HCT116 (cell line): ENCODE results near the gene GLT8D2. TPM values are rescaled to one million over a fixed set of nuclear protein-coding genes. Genes with fewer than 3 reads are reported as not detected.

Experiments used
- ATAC-seq: fragments of 200-7000 bp; cut with Tn5 transposase; 2 replicates; pipeline ENCODE4 v1.9.1; 2020; ENCODE audit warnings: mild to moderate bottlenecking, moderate library complexity
- BruUV-seq: library from RNA; stranded (reverse); fragments of 400-500 nt; replicated peaks from 2 replicates; lab custom pipeline; 2021; lab: Mats Ljungman, UMichigan
- CTCF ChIA-PET: fragments of 300-600 bp; sonication (Branson Sonifier 250); formaldehyde crosslinking; loops from one replicate; lab custom pipeline; 2021; ENCODE audit warnings: antibody characterized with exemption; lab: Charles Lee
- POLR2A ChIA-PET: fragments of 300-600, 350-600 bp; sonication (Branson Sonifier 250); formaldehyde crosslinking; loops from one replicate; lab custom pipeline; 2021; ENCODE audit warnings: antibody characterized with exemption; lab: Charles Lee
- RAD21 ChIA-PET, 2 experiments: fragments of 300-600 bp; sonication (Branson Sonifier 250); formaldehyde crosslinking; loops; one replicate each; lab custom pipeline; 2023; ENCODE audit warnings: low total read pairs in 2 of 2; ENCODE audit not compliant: uncharacterized antibody in 2 of 2, unreplicated experiment in 2 of 2, low non-redundant PET in 1 of 2; lab: Charles Lee
- DNase-seq: peaks from one replicate; pipeline ENCODE4 v3.0.0-alpha.2; 2010; ENCODE audit warnings: low read depth, low spot score
- H2AFZ ChIP-seq: fragments of 200-600 bp; shearing (Covaris generic), sonication (generic); 2 replicates; pipeline ENCODE4 v1.6.1; 2017; ENCODE audit warnings: low read depth, mixed run types, mixed read lengths, antibody characterized with exemption, low read length; ENCODE audit not compliant: poor library complexity, severe bottlenecking
- H3K27ac ChIP-seq: 2 replicates; pipeline ENCODE4 v1.5.1; 2012; ENCODE audit warnings: low read depth, low read length
- H3K27me3 ChIP-seq: fragments of 200-600 bp; sonication (generic); 2 replicates; pipeline ENCODE4 v1.6.1; 2016; ENCODE audit warnings: mixed run types, low read length, mixed read lengths; ENCODE audit not compliant: insufficient read depth
- H3K36me3 ChIP-seq, 2 experiments: fragments of 200-500 bp in 1 of 2; fragments of 200-600 bp in 1 of 2; sonication (Bioruptor generic) in 1 of 2; sonication (generic) in 1 of 2; 2 replicates each; pipeline versions ENCODE4 v1.5.1 to v1.6.1; 2014 to 2016; ENCODE audit warnings: low read length in 2 of 2, inconsistent platforms in 1 of 2, mixed read lengths in 1 of 2, mixed run types in 1 of 2; ENCODE audit not compliant: insufficient read depth in 2 of 2, control insufficient read depth in 1 of 2
- H3K4me1 ChIP-seq, 2 experiments: fragments of 200-600 bp in 1 of 2; sonication (generic) in 1 of 2; 2 replicates each; pipeline versions ENCODE4 v1.5.1 to v1.6.1; 2012 to 2017; ENCODE audit warnings: low read length in 2 of 2, inconsistent platforms in 1 of 2, mild to moderate bottlenecking in 1 of 2, mixed read lengths in 1 of 2, mixed run types in 1 of 2, moderate library complexity in 1 of 2; ENCODE audit not compliant: insufficient read depth in 2 of 2, control insufficient read depth in 1 of 2
- H3K4me2 ChIP-seq: fragments of 200-600 bp; sonication (generic); 2 replicates; pipeline ENCODE4 v1.6.1; 2017; ENCODE audit warnings: mixed run types, low read length, mixed read lengths
- H3K4me3 ChIP-seq, 2 experiments: fragments of 200-600 bp in 1 of 2; sonication (generic) in 1 of 2; replicated peaks in 1 of 2; 2 replicates each; pipeline ENCODE4 v1.5.1; 2011 to 2016; ENCODE audit warnings: low read length in 2 of 2, control low read depth in 1 of 2, low read depth in 1 of 2, mild to moderate bottlenecking in 1 of 2, mixed read lengths in 1 of 2, mixed run types in 1 of 2
- H3K79me2 ChIP-seq: fragments of 200-600 bp; sonication (generic); 2 replicates; pipeline ENCODE4 v1.6.1; 2017; ENCODE audit warnings: mild to moderate bottlenecking, mixed run types, low read length, moderate library complexity, mixed read lengths; ENCODE audit not compliant: insufficient read depth
- H3K9ac ChIP-seq: fragments of 200-600 bp; sonication (generic); 2 replicates; pipeline ENCODE4 v1.6.1; 2016; ENCODE audit warnings: low read length, mixed read lengths
- H3K9me2 ChIP-seq: fragments of 200-600 bp; sonication (generic), shearing (Covaris generic); 2 replicates; pipeline ENCODE4 v1.6.1; 2017; ENCODE audit warnings: mixed run types, mild to moderate bottlenecking, moderate library complexity; ENCODE audit not compliant: insufficient read depth
- H3K9me3 ChIP-seq, 2 experiments: fragments of 200-500 bp in 1 of 2; fragments of 200-600 bp in 1 of 2; sonication (Bioruptor generic) in 1 of 2; sonication (generic) in 1 of 2; 2 replicates each; pipeline ENCODE4 v1.6.1; 2014 to 2017; ENCODE audit warnings: low read length in 2 of 2, mixed read lengths in 2 of 2, inconsistent platforms in 1 of 2, low read depth in 1 of 2, mild to moderate bottlenecking in 1 of 2, mixed run types in 1 of 2, moderate library complexity in 1 of 2; ENCODE audit not compliant: control insufficient read depth in 1 of 2, insufficient read depth in 1 of 2
- H4K20me1 ChIP-seq: fragments of 200-600 bp; sonication (generic), shearing (Covaris generic); 2 replicates; pipeline ENCODE4 v1.6.1; 2017; ENCODE audit warnings: mixed run types, mild to moderate bottlenecking, moderate library complexity; ENCODE audit not compliant: insufficient read depth
- CBX3 ChIP-seq: IDR thresholded peaks from 2 replicates; pipeline ENCODE4 v1.6.1; 2012; ENCODE audit warnings: low read depth
- CEBPB ChIP-seq: IDR thresholded peaks from 2 replicates; pipeline ENCODE4 v1.6.1; 2012; ENCODE audit warnings: low read depth
- ELF1 ChIP-seq: IDR thresholded peaks from 2 replicates; pipeline ENCODE4 v1.6.1; 2012; ENCODE audit warnings: low read depth, borderline replicate concordance
- EZH2phosphoT487 ChIP-seq: fragments of 200-600 bp; IDR thresholded peaks from 2 replicates; pipeline ENCODE4 v1.6.1; 2018; ENCODE audit warnings: antibody characterized with exemption, borderline replicate concordance
- FOSL1 ChIP-seq: IDR thresholded peaks from 2 replicates; pipeline ENCODE4 v1.6.1; 2012; ENCODE audit warnings: low read depth
- POLR2A ChIP-seq: IDR thresholded peaks from 2 replicates; pipeline ENCODE4 v1.7.0; 2011; ENCODE audit warnings: borderline replicate concordance; ENCODE audit not compliant: insufficient read depth, insufficient read length; ENCODE audit errors: extremely low read depth
- POLR2AphosphoS5 ChIP-seq: IDR thresholded peaks from 2 replicates; pipeline ENCODE4 v1.6.1; 2011; ENCODE audit warnings: mild to moderate bottlenecking, low read depth, low read length, moderate library complexity
- SIN3A ChIP-seq: IDR thresholded peaks from 2 replicates; pipeline ENCODE4 v1.6.1; 2012; ENCODE audit warnings: low read depth
- SP1 ChIP-seq: IDR thresholded peaks from 2 replicates; pipeline ENCODE4 v1.6.1; 2012; ENCODE audit warnings: low read depth
- SRF ChIP-seq: IDR thresholded peaks from 2 replicates; pipeline ENCODE4 v1.6.1; 2012; ENCODE audit warnings: low read depth
- TCF7L2 ChIP-seq: IDR thresholded peaks from 2 replicates; pipeline ENCODE4 v1.7.0; 2011; ENCODE audit warnings: borderline replicate concordance, inconsistent platforms; ENCODE audit not compliant: insufficient read depth, insufficient read length; ENCODE audit errors: extremely low read depth
- YY1 ChIP-seq: IDR thresholded peaks from 2 replicates; pipeline ENCODE4 v1.6.1; 2011; ENCODE audit warnings: low read length, low read depth, moderate library complexity, mild to moderate bottlenecking; ENCODE audit not compliant: insufficient replicate concordance; ENCODE audit errors: extremely low read depth
- ZFX ChIP-seq: fragments of 450-650 bp; IDR thresholded peaks from 2 replicates; pipeline ENCODE4 v1.6.1; 2017
- ZNF274 ChIP-seq: fragments of 200-500 bp; sonication (Bioruptor generic); IDR thresholded peaks from 2 replicates; pipeline ENCODE4 v1.6.1; 2014; ENCODE audit warnings: mild to moderate bottlenecking, low read depth, low read length, inconsistent platforms
- intact Hi-C: fragments of 100-400 bp; cut with micrococcal nuclease; formaldehyde crosslinking; loops from 2 replicates; pipeline ENCODE4 v1.10.0; 2022
- total RNA-seq: library from RNA; stranded (reverse); gene quantifications from one replicate; pipeline ENCODE4 v1.2.1, GENCODE V29; 2021; ENCODE audit not compliant: unreplicated experiment
- TF ChIP-seq, protein P1 (sequence below): IDR thresholded peaks from 2 replicates; pipeline ENCODE4 v1.6.1; 2011; ENCODE audit warnings: mild to moderate bottlenecking, low read length, moderate library complexity; ENCODE audit not compliant: insufficient replicate concordance; ENCODE audit errors: extremely low read depth
- TF ChIP-seq, protein P2 (sequence below), 3 experiments: fragments of 200-600 bp in 1 of 3; sonication (generic) in 1 of 3; IDR thresholded peaks in 2 of 3; conservative IDR thresholded peaks in 1 of 3; 2 replicates each; pipeline ENCODE4 v1.5.1; 2012 to 2017; ENCODE audit warnings: low read depth in 2 of 3, low read length in 2 of 3, antibody characterized with exemption in 1 of 3, borderline replicate concordance in 1 of 3, control low read depth in 1 of 3, mild to moderate bottlenecking in 1 of 3, mixed read lengths in 1 of 3, mixed run types in 1 of 3, moderate library complexity in 1 of 3; ENCODE audit not compliant: insufficient read depth in 1 of 3
- TF ChIP-seq, protein P3 (sequence below): IDR thresholded peaks from 2 replicates; pipeline ENCODE4 v1.6.1; 2012; ENCODE audit warnings: low read depth
- TF ChIP-seq, protein P4 (sequence below): IDR thresholded peaks from 2 replicates; pipeline ENCODE4 v1.6.1; 2012

GLT8D2 gene
- total RNA-seq, 1 experiment from 2014 or later, result 4.8 TPM

DNA sequence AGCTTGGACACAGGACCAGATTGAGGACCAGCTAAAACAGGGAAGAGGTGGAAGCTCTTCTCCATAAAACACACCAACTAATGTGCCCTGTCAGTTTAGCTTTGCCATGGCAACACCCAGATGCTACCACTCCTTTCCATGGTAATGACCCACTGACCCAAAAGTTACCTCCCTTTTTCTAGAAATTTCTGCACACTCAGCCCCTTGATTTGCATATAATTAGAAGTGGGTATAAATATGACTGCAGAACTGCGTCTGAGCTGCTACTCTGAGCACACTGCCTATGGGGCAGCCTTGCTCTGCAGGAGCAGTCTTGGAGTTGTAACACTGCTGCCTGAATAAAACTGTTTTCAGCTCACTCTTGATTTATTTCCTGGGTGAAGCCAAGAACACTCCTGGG is 87.5 kb downstream of the GLT8D2 start:
- Histone ChIP-seq H3K9me2 (no peaks in the 10 kb centered on the region), H3K27me3 (no peaks in the 10 kb centered on the region), H4K20me1 (no peaks in the 10 kb centered on the region), H3K79me2 (peaks cover 36% of the 10 kb centered on the region), H3K36me3 (no peaks in the 10 kb centered on the region), H3K9ac (no peak overlapping the region), H3K27ac (no peak overlapping the region), H2AFZ (no peak overlapping the region), H3K4me1 (peaks cover 13 to 27% of the 10 kb centered on the region in 2 experiments; a peak in 3 of 4 replicates), H3K9me3 (no peaks in the 10 kb centered on the region), H3K4me3 (no peak overlapping the region), H3K4me2 (no peak overlapping the region)
- ChIA-PET POLR2A (interaction anchor here (1.9 kb wide), 1 partner anchor 33 kb away, joined by 5 read pairs; the partner anchor contains the start of gene HSP90B1), CTCF (interaction anchor here (1.1 kb wide), 1 partner anchor 147 kb away, joined by 3 read pairs; no protein-coding TSS in a partner anchor), RAD21 (no interaction called here)
- no TSS peak for BruUV-seq
- TF ChIP-seq CBX3, result no peak
- TF ChIP-seq SRF, result no peak
- TF ChIP-seq SIN3A, result no peak
- TF ChIP-seq SP1, result no peak
- TF ChIP-seq ELF1, result no peak
- no peak for TF ChIP-seq EZH2phosphoT487
- TF ChIP-seq YY1, result no peak
- no peak for TF ChIP-seq POLR2AphosphoS5
- TF ChIP-seq, protein P1, sequence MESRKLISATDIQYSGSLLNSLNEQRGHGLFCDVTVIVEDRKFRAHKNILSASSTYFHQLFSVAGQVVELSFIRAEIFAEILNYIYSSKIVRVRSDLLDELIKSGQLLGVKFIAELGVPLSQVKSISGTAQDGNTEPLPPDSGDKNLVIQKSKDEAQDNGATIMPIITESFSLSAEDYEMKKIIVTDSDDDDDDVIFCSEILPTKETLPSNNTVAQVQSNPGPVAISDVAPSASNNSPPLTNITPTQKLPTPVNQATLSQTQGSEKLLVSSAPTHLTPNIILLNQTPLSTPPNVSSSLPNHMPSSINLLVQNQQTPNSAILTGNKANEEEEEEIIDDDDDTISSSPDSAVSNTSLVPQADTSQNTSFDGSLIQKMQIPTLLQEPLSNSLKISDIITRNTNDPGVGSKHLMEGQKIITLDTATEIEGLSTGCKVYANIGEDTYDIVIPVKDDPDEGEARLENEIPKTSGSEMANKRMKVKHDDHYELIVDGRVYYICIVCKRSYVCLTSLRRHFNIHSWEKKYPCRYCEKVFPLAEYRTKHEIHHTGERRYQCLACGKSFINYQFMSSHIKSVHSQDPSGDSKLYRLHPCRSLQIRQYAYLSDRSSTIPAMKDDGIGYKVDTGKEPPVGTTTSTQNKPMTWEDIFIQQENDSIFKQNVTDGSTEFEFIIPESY, result no peak
- TF ChIP-seq, protein P2, sequence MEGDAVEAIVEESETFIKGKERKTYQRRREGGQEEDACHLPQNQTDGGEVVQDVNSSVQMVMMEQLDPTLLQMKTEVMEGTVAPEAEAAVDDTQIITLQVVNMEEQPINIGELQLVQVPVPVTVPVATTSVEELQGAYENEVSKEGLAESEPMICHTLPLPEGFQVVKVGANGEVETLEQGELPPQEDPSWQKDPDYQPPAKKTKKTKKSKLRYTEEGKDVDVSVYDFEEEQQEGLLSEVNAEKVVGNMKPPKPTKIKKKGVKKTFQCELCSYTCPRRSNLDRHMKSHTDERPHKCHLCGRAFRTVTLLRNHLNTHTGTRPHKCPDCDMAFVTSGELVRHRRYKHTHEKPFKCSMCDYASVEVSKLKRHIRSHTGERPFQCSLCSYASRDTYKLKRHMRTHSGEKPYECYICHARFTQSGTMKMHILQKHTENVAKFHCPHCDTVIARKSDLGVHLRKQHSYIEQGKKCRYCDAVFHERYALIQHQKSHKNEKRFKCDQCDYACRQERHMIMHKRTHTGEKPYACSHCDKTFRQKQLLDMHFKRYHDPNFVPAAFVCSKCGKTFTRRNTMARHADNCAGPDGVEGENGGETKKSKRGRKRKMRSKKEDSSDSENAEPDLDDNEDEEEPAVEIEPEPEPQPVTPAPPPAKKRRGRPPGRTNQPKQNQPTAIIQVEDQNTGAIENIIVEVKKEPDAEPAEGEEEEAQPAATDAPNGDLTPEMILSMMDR (IDR thresholded peaks at IDR 0.05 in 2 of 3, conservative IDR thresholded peaks at IDR 0.05 in 1 of 3; ENCODE audit: borderline replicate concordance in 1 of 3, insufficient read depth in 1 of 3, low read depth in 2 of 3, low read length in 2 of 3), result no peak
- TF ChIP-seq, protein P3, sequence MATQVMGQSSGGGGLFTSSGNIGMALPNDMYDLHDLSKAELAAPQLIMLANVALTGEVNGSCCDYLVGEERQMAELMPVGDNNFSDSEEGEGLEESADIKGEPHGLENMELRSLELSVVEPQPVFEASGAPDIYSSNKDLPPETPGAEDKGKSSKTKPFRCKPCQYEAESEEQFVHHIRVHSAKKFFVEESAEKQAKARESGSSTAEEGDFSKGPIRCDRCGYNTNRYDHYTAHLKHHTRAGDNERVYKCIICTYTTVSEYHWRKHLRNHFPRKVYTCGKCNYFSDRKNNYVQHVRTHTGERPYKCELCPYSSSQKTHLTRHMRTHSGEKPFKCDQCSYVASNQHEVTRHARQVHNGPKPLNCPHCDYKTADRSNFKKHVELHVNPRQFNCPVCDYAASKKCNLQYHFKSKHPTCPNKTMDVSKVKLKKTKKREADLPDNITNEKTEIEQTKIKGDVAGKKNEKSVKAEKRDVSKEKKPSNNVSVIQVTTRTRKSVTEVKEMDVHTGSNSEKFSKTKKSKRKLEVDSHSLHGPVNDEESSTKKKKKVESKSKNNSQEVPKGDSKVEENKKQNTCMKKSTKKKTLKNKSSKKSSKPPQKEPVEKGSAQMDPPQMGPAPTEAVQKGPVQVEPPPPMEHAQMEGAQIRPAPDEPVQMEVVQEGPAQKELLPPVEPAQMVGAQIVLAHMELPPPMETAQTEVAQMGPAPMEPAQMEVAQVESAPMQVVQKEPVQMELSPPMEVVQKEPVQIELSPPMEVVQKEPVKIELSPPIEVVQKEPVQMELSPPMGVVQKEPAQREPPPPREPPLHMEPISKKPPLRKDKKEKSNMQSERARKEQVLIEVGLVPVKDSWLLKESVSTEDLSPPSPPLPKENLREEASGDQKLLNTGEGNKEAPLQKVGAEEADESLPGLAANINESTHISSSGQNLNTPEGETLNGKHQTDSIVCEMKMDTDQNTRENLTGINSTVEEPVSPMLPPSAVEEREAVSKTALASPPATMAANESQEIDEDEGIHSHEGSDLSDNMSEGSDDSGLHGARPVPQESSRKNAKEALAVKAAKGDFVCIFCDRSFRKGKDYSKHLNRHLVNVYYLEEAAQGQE, result no peak
- TF ChIP-seq TCF7L2, result no peak
- no peak for TF ChIP-seq POLR2A
- TF ChIP-seq ZNF274, result no peak
- no peak for TF ChIP-seq CEBPB
- TF ChIP-seq, protein P4, sequence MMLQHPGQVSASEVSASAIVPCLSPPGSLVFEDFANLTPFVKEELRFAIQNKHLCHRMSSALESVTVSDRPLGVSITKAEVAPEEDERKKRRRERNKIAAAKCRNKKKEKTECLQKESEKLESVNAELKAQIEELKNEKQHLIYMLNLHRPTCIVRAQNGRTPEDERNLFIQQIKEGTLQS, result no peak
- no peak for TF ChIP-seq ZFX
- no peak for TF ChIP-seq FOSL1
- no peak for ATAC-seq
- no peak for DNase-seq
- intact Hi-C loops, result no loop called here
